HL-60 (cell line): ENCODE measurements around the gene PNPLA7.

ENCODE experiments used
- GABPA ChIP-seq: IDR thresholded peaks from 2 replicates; pipeline ENCODE4 v1.6.1; 2012; ENCODE audit warnings: low read depth
- POLR2AphosphoS5 ChIP-seq: IDR thresholded peaks from 2 replicates; pipeline ENCODE4 v1.6.1; 2012; ENCODE audit warnings: low read depth
- TF ChIP-seq, protein P1 (sequence below): IDR thresholded peaks from one replicate; pipeline ENCODE4 v1.5.1; 2011; ENCODE audit warnings: low read length, control low read depth, inconsistent platforms; ENCODE audit not compliant: insufficient read depth

- TF ChIP-seq, protein P1, sequence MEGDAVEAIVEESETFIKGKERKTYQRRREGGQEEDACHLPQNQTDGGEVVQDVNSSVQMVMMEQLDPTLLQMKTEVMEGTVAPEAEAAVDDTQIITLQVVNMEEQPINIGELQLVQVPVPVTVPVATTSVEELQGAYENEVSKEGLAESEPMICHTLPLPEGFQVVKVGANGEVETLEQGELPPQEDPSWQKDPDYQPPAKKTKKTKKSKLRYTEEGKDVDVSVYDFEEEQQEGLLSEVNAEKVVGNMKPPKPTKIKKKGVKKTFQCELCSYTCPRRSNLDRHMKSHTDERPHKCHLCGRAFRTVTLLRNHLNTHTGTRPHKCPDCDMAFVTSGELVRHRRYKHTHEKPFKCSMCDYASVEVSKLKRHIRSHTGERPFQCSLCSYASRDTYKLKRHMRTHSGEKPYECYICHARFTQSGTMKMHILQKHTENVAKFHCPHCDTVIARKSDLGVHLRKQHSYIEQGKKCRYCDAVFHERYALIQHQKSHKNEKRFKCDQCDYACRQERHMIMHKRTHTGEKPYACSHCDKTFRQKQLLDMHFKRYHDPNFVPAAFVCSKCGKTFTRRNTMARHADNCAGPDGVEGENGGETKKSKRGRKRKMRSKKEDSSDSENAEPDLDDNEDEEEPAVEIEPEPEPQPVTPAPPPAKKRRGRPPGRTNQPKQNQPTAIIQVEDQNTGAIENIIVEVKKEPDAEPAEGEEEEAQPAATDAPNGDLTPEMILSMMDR, result no peak
- no peak for TF ChIP-seq POLR2AphosphoS5
- no peak for TF ChIP-seq GABPA
Measured at GRCh38 chr9:137478962-137479861, 71.0 kb downstream of the PNPLA7 start.
